Ovary (tissue), 9 donors: Measurements from ENCODE around the gene KIF7. TPM values are rescaled to one million over a fixed set of nuclear protein-coding genes. Genes with fewer than 3 reads are reported as not detected.

Experiments
- DNase-seq, 5 donors: peaks; one replicate each; pipeline ENCODE4 v3.0.0-alpha.2; 2019 to 2020
- H3K27ac ChIP-seq, 2 donors: fragments of 200-600 bp; one replicate each; pipeline versions ENCODE4 v1.5.1 to v1.8.0; 2019 to 2022
- H3K27me3 ChIP-seq: fragments of 200-600 bp; one replicate; pipeline ENCODE4 v1.8.0; 2022
- H3K36me3 ChIP-seq: fragments of 200-600 bp; sonication (generic); one replicate; pipeline ENCODE4 v1.5.1; 2019
- H3K4me1 ChIP-seq: one replicate; pipeline ENCODE4 v1.8.1; 2013; ENCODE audit warnings: mild to moderate bottlenecking, moderate library complexity; ENCODE audit not compliant: insufficient read depth
- H3K4me3 ChIP-seq: fragments of 200-600 bp; sonication (generic); one replicate; pipeline ENCODE4 v1.5.1; 2017
- H3K9me3 ChIP-seq, 2 donors: fragments of 200-600 bp in 1 of 2; sonication (generic) in 1 of 2; one replicate each; pipeline versions ENCODE4 v1.5.1 to v1.8.1; 2013 to 2019; ENCODE audit warnings: mild to moderate bottlenecking in 1 of 2, moderate library complexity in 1 of 2
- EP300 ChIP-seq: sonication (generic); formaldehyde crosslinking; IDR thresholded peaks from one replicate; pipeline ENCODE4 v1.6.1; 2017; ENCODE audit warnings: antibody characterized with exemption
- POLR2A ChIP-seq: fragments of 450-650 bp; IDR thresholded peaks from one replicate; pipeline ENCODE4 v1.6.1; 2017; ENCODE audit warnings: antibody characterized with exemption, mild to moderate bottlenecking, moderate library complexity
- WGBS, 3 donors: extraction: QIAGEN DNeasy Blood & Tissue Kit in 1 of 3; methylation state at CpG; one replicate each; pipeline versions ENCODE4 v1.1.5 to v1.1.7; 2013 to 2017; 5-methylcytosine and 5-hydroxymethylcytosine counted together
- intact Hi-C, 4 donors: fragments of 100-400 bp; cut with DNase I; formaldehyde crosslinking; loops; one replicate each; pipeline versions ENCODE4 v1.11.0 to v1.15.1; 2022 to 2023
- polyA plus RNA-seq, 2 donors: library from polyadenylated mRNA; stranded (reverse); fragments of 200-250 nt in 1 of 2; fragments of 350-450 nt in 1 of 2; fragmentation: Illumina TruSeq in 1 of 2; extraction: RNeasy Lipid Tissue Mini Kit (QIAGEN cat#74804) in 1 of 2; gene quantifications; one replicate each; pipeline ENCODE4 v1.2.3, GENCODE V29; 2013 to 2014
- total RNA-seq, 7 donors: library from RNA; depleted of rRNA in 2 of 7; stranded (reverse); fragments of >200 nt in 2 of 7; fragmentation: NEBNext Ultra II Directional in 3 of 7; extraction: Animal tissue kit (Norgen Biotek cat#: 25700) in 3 of 7; gene quantifications; one replicate each; pipeline versions ENCODE4 v1.1.0 to v1.2.4, GENCODE V29; 2016 to 2023
- TF ChIP-seq, protein P1 (sequence below), 3 donors: fragments of 450-650 bp in 2 of 3; fragments of 200-600 bp in 1 of 3; IDR thresholded peaks; one replicate each; pipeline versions ENCODE4 v1.5.1 to v1.8.0; 2016 to 2022; ENCODE audit warnings: antibody characterized with exemption in 3 of 3, mild to moderate bottlenecking in 1 of 3
- donor health status: DM: no; HTN: no; CAD: no; lungs with moderate emphysema.
- donor health status: DM: no; HTN: no; CAD: no.
- donor health status: Bipolar disorder and iron deficiency.
- donor health status: DM: yes; HTN: yes; CAD: no.
- donor health status: DM: no; HTN: no; CAD: no.
- donor health status: DM: yes; HTN: yes; CAD: no.

The KIF7 gene
- total and polyA plus RNA-seq, 9 donors = 1.5 to 16.3 (median 10.6) TPM

- Histone ChIP-seq H3K27ac (no peak overlapping the region), H3K9me3 (no peaks in the 10 kb centered on the region), H3K4me1 (no peaks in the 10 kb centered on the region), H3K36me3 (no peaks in the 10 kb centered on the region), H3K4me3 (no peak overlapping the region), H3K27me3 (no peaks in the 10 kb centered on the region)
- DNase-seq = no peak
- TF ChIP-seq, protein P1, sequence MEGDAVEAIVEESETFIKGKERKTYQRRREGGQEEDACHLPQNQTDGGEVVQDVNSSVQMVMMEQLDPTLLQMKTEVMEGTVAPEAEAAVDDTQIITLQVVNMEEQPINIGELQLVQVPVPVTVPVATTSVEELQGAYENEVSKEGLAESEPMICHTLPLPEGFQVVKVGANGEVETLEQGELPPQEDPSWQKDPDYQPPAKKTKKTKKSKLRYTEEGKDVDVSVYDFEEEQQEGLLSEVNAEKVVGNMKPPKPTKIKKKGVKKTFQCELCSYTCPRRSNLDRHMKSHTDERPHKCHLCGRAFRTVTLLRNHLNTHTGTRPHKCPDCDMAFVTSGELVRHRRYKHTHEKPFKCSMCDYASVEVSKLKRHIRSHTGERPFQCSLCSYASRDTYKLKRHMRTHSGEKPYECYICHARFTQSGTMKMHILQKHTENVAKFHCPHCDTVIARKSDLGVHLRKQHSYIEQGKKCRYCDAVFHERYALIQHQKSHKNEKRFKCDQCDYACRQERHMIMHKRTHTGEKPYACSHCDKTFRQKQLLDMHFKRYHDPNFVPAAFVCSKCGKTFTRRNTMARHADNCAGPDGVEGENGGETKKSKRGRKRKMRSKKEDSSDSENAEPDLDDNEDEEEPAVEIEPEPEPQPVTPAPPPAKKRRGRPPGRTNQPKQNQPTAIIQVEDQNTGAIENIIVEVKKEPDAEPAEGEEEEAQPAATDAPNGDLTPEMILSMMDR (IDR thresholded peaks at IDR 0.05) = no peak
- intact Hi-C loops = loop anchor here in 1 of 4 donors (10.0 kb wide), 1 partner anchor 104 kb away; no protein-coding TSS in a partner anchor
- 81 to 88% (median 87%) methylated on average over 5 of the region's 5 CpGs for WGBS, 3 donors
These were observed 14.2 kb downstream of the KIF7 start for GRCh38 chr15:89641053-89641452.

DNA sequence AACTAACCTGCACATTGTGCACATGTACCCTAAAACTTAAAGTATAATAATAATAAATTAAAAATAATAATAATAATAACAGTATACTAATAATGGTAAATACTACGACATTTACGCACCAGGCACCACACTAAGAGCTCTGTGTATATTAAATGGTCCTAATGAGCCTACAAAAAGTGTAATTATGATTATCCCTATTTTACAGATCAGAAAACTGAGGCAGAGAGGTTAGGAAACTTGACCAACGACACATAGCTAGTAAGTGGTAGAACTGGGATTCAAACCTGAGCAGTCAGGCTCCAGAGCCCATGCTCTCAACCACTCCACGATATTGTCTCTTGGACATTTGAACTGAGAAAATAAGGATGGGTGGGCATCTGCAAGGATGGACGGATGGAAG lies 15.0 kb downstream of the KIF7 start:
- no peaks in the 10 kb centered on the region for H3K4me1 ChIP-seq
- intact Hi-C loops = loop anchor here in 1 of 4 donors (10.0 kb wide), 1 partner anchor 105 kb away; no protein-coding TSS in a partner anchor
- DNase-seq = no peak
- H3K27me3 ChIP-seq = no peaks in the 10 kb centered on the region
- 96 to 98% (median 97%) methylated on average over 5 of the region's 5 CpGs for WGBS, 3 donors
- no peaks in the 10 kb centered on the region for H3K9me3 ChIP-seq
- H3K36me3 ChIP-seq = no peaks in the 10 kb centered on the region
- no peak overlapping the region for H3K27ac ChIP-seq
- TF ChIP-seq EP300 = no peak
- no peak for TF ChIP-seq POLR2A
- TF ChIP-seq, protein P1 (IDR thresholded peaks at IDR 0.05) = no peak
- no peak overlapping the region for H3K4me3 ChIP-seq

DNA sequence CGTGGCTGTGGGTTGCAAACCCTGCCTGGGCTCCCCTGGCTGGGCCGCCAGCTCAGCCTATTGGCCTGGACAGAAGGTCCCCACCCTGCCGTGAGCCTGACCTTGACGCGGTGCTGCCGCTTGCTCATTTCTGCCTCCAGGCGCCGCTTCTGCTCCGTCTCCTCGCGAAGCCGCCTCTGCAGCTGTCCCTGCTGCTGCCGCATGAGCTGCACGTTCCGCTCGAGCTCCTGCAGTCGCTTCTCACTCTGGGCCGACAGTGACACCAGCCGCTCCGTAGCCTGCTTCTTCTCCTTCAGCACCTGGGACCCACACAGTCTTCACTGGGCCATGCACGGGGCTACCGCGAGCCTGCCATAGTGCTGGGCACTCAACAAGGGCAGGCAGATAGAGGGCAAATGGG lies 21.7 kb downstream of the KIF7 start:
- no peaks in the 10 kb centered on the region for H3K4me1 ChIP-seq

DNA sequence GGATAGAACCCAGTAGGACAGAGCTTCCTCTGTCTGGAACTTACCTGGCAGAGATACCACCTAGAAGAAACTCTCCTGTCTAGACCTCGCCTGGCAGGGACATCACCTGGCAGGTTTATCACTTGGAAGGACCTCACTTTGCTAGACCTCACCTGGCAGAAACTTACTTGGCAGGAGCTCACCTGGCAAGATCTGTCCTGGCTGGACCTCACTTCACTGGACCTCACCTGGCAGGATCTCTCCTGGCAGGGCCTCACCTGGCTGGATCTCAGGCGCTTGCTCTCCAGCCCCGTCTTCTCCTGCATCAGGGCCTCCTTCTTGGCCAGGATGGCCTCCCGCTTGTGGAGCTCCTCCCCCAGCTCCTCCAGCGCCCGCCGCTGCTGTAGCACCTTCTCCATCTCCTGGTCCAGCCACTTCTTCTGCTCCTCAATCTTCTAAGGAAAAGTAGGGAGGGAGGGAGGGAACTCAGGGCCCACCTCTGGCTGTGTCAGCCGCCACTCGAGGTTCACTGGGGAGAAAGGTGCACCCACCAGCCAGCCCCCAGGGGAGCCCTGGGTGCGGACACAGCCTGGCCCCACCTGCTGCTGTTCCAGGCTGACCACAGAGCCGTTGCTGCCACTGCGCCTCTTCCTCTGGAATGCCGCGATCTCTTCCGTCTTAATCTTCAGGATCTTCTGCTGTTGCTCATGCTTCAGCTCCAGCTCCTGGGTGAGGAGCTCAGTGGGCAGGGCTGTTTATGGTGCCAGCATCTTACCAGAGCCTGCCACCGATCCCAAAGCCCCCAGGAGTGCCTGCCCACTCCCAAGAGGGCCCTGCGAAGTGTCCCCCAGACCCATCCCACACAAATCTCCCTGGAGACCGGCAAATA lies 22.5 kb downstream of the KIF7 start:
- Histone ChIP-seq H3K27me3 (no peaks in the 10 kb centered on the region), H3K4me3 (no peak overlapping the region), H3K4me1 (no peaks in the 10 kb centered on the region), H3K9me3 (no peaks in the 10 kb centered on the region), H3K36me3 (no peaks in the 10 kb centered on the region), H3K27ac (no peak overlapping the region)
- DNase-seq = no peak
- WGBS, 3 donors = 93 to 96% (median 94%) methylated on average over 18 of the region's 18 CpGs
- TF ChIP-seq EP300 = no peak
- TF ChIP-seq, protein P1 (IDR thresholded peaks at IDR 0.05) = no peak
- no peak for TF ChIP-seq POLR2A
- intact Hi-C loops = no loop called here

More for the DNA sequence above, 21.7 kb downstream of the KIF7 start:
- Histone ChIP-seq H3K36me3 (no peaks in the 10 kb centered on the region), H3K27ac (no peak overlapping the region), H3K4me3 (no peak overlapping the region), H3K27me3 (no peaks in the 10 kb centered on the region), H3K9me3 (no peaks in the 10 kb centered on the region)
- no peak for TF ChIP-seq EP300
- 92 to 94% (median 94%) methylated on average over 23 of the region's 23 CpGs for whole genome bisulfite sequencing, 3 donors
- intact Hi-C loops = no loop called here
- no peak for DNase-seq

GRCh38 chr15:89631902-89632264 lies 23.4 kb downstream of the KIF7 start:
- 84 to 86% (median 84%) methylated on average over 10 of the region's 10 CpGs for WGBS, 3 donors
- Histone ChIP-seq H3K36me3 (no peaks in the 10 kb centered on the region), H3K4me1 (no peaks in the 10 kb centered on the region), H3K4me3 (no peak overlapping the region), H3K27ac (no peak overlapping the region), H3K9me3 (no peaks in the 10 kb centered on the region), H3K27me3 (no peaks in the 10 kb centered on the region)
- intact Hi-C loops = no loop called here
- TF ChIP-seq POLR2A (no peak), EP300 (no peak)
- TF ChIP-seq, protein P1 (IDR thresholded peaks at IDR 0.05) = no peak
- no peak for DNase-seq
